Activated CD4-positive, alpha-beta T cell treated with anti-CD3 and anti-CD28 coated beads for 1 hour (primary cell): ENCODE results near the gene RPL39.
"Not testable (repeated sequence)": the region's sequence is repeated elsewhere in the genome, so short reads cannot be mapped to it uniquely, and the experiment has no call there.

Source experiments
- DNase-seq: peaks from one replicate; pipeline ENCODE4 v3.0.0-alpha.2; 2020

Gene RPL39

DNA sequence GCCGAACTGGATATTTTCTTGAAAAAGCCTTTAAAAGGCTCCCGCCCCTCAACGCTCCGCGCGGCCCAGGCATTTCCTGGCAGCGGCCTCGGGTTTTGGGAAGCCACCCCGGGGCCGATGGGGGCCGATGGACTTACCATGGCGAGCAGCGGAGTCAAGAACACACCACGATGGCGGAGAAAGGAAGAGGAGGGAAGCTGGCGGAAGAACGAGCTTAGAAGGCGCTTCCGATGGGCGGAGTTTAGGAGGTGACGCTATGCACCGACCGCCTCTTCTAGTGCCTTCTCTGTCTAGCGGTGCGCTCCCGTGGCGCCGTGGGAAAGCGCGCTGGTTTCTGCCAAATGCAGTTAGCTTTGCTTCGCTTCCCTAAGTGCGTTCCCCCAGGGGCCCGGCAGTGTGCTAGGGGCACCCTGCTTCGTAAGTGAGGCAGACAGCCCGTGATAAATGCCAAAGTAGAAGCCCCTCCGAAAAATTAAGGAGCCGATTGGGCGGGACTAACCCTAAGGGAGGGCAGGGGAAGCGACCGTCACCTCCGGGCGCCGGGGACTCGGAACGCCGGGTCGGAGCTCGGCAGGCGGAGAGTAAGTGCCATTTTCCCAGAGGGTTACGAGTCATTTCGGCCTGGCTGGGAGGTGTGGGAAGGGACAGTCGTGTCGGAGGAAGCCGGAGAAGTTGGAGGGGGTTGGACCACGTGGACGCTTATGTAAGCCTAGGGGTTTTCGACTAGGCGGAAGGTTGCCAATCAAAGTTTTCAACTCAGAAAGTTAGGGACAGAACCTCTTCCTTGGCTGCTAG lies at the start of gene RPL39:
RPL39 (minus strand) TSS at position 194 of the 795 bp plus-strand sequence; CDS start at position 140, 54 bp downstream.
- DNase-seq, result peak; percentile 65

DNA sequence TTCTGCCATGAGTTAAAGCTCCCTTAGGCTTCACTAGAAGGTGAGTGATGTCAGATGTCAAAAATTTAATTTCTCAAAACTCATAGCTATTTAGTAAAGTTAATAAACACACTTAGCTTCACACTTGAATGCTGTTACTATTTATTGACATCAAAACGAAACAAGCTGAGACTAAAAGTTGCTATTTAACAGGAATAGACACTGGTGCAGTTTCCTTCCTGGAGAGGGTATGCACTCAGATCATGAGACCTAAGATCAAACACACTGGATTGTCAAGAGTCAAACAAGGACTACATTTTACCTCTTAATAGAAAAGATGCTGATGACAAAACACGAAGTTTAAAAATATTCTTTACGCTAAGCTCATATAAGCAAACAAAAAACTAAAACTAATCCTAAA lies 42.5 kb upstream of the RPL39 start:
- DNase-seq, result no peak

DNA sequence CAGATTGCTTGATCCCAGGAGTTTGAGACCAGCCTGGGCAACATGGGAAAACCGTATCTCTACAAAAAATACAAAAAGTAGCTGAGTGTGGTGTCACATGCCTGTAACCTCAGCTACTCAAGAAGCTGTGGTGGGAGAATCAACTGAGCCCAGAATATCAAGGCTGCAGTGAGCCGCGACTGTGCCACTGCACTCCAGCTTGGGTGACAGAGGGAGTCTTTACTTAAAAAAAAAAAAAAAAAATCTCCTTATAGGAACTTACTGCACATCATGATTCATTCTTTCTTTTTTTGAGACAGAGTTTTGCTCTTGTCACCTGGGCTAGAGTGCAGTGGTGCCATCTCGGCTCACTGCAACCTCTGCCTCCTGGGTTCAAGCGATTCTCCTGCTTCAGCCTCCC lies 37.0 kb upstream of the RPL39 start:
- no peak for DNase-seq

GRCh38 chrX:119826399-119826959 lies 35.0 kb upstream of the RPL39 start:
- DNase-seq, result no peak

GRCh38 chrX:119824221-119824620 lies 32.8 kb upstream of the RPL39 start:
- DNase-seq, result not testable (repeated sequence)

DNA sequence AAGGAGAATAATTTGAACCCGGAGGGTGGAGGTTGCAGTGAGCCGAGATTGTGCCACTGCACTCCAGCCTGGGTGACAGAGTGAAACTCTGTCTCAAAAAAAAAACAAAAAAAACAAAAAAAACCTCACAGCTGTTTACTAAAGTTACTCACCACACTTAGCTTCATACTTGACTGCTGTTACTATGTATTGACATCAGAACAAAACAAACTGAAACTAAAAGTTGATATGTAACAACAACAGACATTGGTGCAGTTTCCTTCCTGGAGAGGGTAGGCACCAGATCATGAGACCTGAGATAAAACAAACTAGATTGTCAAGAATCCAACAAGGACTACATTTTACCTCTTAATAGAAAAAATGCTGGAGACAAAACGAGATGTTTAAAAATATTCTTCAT lies 30.3 kb upstream of the RPL39 start:
- not testable (repeated sequence) for DNase-seq

DNA sequence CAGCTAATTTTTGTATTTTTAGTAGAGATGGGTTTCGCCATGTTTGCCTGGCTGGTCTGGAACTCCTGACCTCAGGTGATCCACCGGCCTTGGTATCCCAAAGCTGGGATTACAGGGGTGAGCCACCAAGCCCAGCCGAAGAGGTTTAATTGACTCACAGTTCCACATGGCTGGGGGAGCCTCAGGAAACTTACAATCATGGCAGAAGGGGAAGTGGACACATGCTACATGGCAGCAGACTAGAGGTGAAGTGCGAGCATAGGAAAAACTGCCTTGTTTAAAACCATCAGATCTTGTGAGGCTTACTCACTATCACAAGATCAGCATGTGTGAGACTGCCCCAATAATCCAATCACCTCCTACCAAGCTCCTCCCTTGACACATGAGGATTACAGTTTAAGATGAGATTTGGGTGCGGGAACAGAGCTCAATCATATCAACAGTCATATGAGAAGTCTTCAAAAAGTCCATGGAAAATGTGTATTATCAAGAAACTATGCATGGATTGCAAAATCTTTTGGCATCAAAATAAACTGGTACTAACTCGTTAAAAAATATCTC lies 25.8 kb upstream of the RPL39 start:
- DNase-seq, result no peak

GRCh38 chrX:119816300-119816699 lies 24.9 kb upstream of the RPL39 start:
- no peak for DNase-seq

DNA sequence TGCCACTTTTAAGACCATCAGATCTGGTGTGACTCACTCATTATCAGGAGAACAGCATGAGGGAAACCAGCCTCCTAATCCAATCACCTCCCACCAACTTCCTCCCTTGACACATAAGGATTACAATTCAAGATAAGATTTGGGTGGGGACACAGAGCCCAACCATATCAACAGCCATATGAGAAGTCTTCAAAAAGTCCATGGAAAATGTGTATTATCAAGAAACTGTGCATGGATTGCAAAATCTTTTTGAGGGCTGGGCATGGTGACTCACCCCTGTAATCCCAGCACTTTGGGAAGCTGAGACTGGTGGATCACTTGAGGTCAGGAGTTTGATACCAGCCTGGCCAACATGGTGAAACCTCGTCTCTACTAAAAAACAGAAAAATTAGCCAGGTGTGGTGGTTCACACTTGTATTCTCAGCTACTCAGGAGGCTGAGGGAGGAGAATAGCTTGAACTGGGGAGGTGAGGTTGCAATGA lies 17.8 kb upstream of the RPL39 start:
- DNase-seq, result no peak

GRCh38 chrX:119808461-119808860 lies 17.0 kb upstream of the RPL39 start:
- not testable (repeated sequence) for DNase-seq

DNA sequence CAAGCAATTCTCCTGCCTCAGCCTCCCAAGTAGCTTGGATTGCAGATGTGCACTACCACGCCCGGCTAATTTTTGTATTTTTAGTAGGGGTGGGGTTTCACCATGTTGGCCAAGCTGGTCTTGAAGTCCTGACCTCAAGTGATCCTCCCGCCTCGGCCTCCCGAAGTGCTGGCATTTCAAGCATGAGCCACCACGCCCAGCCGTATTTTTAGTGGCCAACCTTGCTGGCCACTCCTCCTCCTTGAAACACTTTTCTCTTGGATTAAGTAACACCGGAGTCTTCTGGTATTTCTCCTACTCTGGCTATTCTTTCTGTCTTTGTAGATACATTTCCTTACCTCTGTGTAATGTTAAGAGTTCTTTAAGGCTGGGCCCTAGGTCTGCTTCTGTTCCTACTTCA lies 11.1 kb upstream of the RPL39 start:
- DNase-seq, result no peak

- DNase-seq, result no peak
Observed at GRCh38 chrX:119801253-119802221, 10.1 kb upstream of the RPL39 start.

- no peak for DNase-seq
Observed at GRCh38 chrX:119790977-119791436, 423 bp downstream of the RPL39 start.

DNA sequence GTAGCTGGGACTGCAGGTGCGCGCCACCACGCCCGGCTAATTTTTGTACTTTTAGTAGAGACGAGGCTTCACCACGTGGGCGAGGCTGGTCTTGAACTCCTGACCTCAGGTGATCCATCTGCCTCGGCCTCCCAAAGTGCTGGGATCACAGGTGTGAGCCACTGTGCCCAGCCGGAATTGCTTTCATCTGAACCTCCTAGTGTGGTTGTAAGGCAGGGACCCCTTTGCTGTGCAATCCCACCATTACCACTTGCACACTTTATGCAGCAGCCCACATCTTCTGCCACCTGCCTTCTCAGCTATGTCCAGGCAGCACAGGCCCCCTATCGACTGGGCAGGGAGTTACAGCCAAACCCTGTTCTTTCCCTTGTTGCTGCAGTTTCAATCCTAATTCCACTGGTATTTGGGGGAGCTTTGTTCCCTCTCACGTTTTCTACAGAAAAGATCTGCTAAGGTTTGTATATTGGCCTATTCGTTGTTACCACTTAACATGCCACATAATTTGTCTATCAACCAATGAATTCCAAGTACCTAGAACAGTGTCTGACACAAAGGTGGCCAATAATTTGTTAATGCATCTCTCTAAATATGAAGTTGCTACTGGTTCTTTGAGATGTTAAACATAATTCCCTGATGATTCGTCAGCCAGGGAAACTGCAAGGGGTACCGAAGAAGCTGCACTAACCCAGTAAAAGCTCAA lies 6.5 kb downstream of the RPL39 start:
- peak; percentile 10 for DNase-seq

DNA sequence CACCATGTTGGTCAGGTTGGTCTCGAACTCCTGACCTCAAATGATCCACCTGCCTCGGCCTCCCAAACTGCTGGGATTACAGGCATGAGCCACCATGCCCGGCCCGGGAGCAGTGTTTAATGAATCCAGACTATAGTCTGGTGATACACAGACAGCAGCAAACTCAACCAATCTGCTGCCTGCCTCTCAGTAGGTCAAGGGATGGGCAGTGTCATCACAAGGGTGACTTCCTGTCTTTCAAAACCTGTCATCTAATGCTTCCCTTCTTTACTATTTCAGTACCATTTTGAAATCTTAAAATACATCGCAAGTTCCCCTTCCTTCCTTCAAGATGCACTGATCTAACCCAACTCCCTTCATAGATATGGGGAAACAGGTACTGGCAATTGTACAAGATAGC lies 8.4 kb downstream of the RPL39 start:
- DNase-seq, result no peak

GRCh38 chrX:119778829-119779228 lies 12.6 kb downstream of the RPL39 start:
- DNase-seq, result no peak

DNA sequence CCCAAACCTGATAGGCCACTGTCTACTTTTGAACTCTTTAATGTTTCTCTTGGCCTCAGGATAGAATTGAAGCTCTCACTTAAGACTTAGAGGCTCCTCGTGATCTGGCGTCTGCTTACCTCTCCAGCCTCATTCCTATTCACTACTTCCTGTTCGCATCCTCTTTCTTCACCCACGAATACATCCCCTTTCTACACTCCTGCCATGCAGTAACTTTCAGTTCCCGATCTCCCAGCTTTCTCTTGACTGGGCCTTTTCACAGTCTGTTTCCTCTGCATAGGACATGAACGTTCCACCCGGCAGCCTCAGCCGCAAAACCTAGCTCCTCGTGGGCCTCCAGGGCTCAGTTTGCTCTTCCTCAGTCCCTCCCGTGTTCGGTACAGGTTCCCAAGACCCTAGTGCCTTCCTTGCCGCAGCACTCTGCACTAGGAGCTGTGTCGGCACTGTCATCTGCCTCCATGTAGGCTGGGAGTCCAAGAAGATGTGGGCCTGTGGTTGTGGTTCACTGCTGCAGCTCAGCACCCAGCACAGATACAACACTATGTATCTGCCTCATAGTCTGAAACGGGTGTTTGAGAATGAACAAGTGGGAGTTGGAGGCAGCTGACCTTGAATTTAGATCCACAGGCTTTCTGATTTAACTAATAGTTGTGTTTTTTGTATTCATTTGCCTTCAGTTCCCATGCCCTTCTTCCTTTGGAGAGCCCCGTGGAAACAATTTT lies 15.8 kb downstream of the RPL39 start:
- no peak for DNase-seq

DNA sequence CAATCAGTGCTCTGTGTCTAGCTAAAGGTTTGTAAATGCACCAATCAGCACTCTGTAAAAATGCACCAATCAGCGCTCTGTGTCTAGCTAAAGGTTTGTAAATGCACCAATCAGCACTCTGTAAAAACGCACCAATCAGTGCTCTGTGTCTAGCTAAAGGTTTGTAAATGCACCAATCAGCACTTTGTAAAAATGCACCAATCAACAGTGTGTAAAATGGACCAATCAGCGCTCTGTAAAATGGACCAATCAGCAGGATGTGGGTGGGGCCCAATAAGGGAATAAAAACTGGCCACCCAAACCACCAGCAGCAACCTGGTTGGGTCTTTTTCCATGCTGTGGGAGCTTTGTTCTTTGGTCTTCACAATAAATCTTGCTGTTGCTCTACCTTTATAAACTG lies 22.0 kb downstream of the RPL39 start:
- DNase-seq, result not testable (repeated sequence)

- DNase-seq, result not testable (repeated sequence)
Observed at GRCh38 chrX:119768436-119768835, 23.0 kb downstream of the RPL39 start.

DNA sequence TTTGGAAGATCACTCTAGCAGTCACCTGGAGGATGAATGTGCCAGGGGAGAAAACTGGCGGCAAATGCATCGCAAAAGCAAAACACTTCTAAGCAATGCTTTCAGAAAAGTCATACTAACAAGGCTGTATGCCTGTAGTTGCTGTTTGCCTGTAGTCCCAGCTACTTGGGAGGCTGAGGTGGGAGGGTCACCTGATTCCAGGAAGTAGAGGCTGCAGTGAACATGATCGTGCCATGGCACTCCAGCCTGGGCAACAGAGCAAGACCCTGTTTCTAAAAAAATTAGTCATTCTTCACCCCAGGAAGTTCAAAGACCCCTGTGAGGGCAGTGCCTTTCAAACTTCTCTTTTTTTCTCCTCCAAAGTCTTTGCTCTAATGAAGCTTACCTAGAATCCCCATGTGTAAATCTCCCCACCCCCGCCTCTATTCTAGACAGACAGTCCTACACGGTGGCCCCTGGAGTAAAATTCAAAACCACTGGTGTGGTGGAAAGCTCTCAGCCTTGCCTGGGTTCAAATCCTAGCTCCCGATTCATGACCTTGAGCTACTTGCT lies 27.5 kb downstream of the RPL39 start:
- DNase-seq, result no peak

DNA sequence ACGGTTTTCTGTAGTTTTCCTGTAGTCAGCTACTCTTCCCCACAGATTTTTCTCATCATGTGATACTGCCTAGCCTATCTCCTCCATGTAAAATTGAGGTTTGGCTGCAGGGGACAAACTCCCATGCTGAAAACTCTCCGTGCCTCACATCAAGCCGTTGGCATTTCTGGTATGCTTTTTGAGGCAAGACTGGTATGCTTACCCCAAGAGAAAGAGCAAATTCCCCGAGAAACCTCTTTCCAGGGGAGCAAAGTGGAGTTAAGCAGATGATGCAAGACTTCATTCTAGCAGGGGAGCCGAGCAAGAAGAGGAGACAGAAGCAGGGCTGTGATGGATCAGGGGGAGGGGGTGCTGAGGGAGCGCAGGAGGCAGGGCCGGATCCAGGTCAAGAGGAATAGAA lies 28.2 kb downstream of the RPL39 start:
- no peak for DNase-seq
